GOT3 (cell line): ENCODE measurements around the gene SPOCK2.
"Not testable (repeated sequence)": the region's sequence is repeated elsewhere in the genome, so short reads cannot be mapped to it uniquely, and the experiment has no call there.

Experiments used
- DNase-seq: peaks from one replicate; lab custom pipeline; 2025; ENCODE audit warnings: mixed read lengths; lab: John Stamatoyannopoulos, UW

SPOCK2 gene, protein sequence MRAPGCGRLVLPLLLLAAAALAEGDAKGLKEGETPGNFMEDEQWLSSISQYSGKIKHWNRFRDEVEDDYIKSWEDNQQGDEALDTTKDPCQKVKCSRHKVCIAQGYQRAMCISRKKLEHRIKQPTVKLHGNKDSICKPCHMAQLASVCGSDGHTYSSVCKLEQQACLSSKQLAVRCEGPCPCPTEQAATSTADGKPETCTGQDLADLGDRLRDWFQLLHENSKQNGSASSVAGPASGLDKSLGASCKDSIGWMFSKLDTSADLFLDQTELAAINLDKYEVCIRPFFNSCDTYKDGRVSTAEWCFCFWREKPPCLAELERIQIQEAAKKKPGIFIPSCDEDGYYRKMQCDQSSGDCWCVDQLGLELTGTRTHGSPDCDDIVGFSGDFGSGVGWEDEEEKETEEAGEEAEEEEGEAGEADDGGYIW

DNA sequence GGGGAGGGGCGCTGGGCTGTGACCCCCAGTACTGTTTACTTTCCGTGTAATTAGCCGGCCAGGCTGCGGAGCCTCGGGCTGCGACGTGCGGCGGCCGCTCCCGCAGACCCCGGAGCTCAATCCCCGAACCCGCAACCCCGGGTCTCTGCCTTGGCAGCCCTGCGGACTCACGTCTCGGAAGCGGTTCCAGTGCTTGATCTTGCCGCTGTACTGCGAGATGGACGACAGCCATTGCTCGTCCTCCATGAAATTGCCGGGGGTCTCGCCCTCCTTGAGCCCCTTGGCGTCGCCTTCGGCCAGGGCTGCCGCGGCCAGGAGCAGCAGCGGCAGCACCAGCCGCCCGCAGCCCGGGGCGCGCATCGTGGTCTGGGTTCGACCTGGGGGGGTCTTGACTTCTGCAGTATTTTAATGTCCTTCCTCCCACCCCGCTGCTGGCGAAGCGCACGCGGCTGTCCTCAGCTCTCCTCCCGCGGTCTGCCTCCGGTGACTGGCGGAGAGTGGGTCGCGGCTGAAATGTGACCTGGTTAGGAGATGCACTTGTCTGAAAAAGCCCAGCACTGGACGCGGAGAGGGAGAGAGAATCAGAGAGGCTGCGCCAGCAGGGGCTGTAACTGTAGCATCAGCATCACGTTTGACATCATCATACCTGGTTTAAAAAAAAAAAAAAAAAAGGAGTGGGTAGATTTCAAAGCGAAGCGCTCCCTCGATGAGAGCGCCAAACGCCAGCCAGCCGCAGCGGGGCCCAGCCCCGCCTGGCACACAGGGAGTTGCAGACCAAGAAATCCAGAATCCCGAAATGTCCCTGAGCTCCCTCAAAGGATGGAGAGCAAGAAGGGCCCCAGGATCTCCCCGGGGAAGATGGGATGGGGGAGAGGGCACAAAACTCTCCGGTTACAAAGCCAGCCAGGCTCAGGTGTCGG, at the start of gene SPOCK2:
SPOCK2 (minus strand) TSS at position 583 of the 920 bp plus-strand sequence; CDS start at position 360, 223 bp downstream.
- DNase-seq = no peak

- no peak for DNase-seq
These were observed 49.2 kb upstream of the SPOCK2 start for GRCh38 chr10:72137583-72137982.

DNA sequence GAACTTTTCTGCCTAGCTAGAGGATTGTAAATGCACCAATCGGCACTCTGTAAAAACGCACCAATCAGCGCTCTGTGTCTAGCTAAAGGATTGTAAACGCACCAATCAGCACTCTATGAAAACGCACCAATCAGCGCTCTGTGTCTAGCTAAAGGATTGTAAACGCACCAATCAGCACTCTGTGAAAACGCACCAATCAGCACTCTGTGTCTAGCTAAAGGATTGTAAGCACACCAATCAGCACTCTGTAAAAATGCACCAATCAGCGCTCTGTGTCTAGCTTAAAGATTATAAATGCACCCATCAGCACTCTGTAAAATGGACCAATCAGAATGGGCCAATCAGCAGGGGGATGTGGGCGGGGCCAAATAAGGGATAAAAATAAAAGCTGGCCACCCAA, 47.9 kb upstream of the SPOCK2 start:
- not testable (repeated sequence) for DNase-seq

- no peak for DNase-seq
These were observed 46.7 kb upstream of the SPOCK2 start for GRCh38 chr10:72134785-72135767.

DNA sequence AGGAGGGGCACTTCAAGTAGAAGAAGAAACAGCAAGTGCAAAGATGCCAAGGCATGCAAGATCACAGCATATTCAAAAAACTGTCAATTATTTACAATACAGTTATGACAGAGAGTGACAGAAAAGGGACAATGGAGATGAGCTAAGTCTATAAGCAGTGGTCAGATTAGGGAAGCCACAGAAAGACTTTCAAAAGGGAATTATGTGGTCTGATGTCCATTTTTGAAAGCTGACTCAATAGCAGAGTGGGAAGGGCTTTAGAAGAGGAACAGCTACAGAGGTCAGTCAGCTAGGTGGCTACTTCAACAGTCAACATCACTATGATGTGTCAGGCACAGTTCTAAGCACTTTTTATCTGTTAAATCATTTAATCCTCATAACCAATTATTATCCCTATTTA, 45.2 kb upstream of the SPOCK2 start:
- DNase-seq = no peak

- no peak for DNase-seq
These were observed 44.5 kb upstream of the SPOCK2 start for GRCh38 chr10:72132854-72133253.

DNA sequence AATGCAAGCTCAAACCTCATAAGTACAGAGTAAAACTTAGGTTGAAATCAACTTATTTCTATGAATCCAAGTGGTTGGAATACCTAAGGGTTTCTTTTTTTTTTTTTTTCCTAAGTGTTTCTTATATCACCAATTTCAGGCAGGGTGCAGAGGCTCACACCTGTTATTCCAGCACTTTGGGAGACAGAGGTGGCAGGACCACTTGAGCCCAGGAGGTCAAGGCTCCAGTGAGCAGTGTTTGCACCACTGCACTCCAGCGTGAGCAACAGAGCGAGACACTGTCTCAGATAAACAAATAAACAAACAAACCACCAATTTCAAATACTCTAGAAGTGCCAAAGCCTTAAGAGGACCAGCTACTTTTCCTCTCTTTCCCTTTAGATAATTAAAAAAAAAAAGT, 39.2 kb upstream of the SPOCK2 start:
- no peak for DNase-seq

DNA sequence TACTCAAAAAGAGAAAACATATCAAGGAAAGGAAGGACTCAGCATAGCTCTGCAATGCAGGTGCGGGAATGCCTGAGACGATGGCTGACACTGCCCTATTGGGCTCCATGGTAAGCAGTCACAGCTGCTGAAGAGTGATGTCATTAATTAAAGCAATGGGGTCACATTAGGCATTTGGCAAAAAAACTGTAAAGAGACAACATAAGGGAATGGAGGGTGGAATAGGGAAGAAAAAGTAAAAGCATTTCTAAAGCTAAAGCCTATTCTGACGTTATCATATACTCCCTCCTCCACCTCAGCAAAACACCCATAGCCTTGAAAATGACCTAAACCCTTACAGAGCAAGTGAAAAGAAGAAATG, 38.5 kb upstream of the SPOCK2 start:
- no peak for DNase-seq

DNA sequence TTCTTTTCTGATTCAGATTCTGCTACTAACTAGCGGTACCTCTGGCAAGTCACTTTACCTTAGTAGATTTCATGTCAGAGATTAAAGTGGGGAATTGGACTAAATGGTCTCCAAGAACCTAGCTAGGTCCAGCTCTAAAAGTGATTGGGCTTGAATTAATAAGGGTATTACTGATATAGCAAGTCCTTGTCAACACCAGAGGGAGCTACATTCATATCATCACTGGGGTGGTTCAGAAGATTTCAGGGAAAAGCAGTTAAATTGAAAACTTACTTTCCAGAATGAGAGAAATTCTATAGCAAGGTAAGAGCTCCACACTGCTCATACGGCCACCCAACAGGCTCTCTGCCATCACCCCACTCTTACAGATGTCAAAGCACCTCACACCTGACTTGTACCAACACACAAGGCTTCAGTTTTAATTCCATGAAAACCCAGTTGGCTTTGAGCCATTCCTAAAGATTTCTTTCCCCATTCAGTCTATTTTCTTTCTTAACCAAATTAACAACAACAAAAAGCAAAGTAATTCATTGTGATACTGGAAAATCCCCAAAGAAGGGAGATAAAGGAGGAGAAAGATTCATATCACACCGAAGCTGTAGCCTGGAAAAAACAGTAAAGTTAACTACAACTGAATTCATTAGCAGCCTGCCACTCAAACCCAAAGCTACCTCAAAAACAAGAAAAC, 38.0 kb upstream of the SPOCK2 start:
- no peak for DNase-seq

GRCh38 chr10:72124989-72125388, 36.6 kb upstream of the SPOCK2 start:
- no peak for DNase-seq

GRCh38 chr10:72124381-72124780, 36.0 kb upstream of the SPOCK2 start:
- DNase-seq = no peak

DNA sequence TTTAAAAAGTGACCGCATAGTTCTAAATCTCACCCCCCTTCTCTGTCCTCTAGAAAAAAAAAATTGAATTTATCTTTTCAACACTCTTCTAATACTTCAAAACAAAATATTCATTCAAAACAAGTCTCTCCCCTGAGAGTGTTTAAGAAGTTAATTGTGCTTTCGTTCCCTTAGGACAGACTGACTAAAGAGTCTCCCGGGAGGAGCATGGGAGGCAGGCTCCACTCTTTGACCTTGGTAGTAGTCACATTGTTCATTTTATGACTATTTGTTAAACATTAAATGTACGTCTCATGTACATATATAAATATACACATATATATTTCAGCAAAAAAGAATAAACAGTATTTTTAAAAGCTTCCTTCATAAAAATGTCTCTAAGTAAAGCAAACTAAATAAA, 35.3 kb upstream of the SPOCK2 start:
- DNase-seq = no peak

- no peak for DNase-seq
These were observed 33.9 kb upstream of the SPOCK2 start for GRCh38 chr10:72122221-72122620.

GRCh38 chr10:72121389-72121788, 33.0 kb upstream of the SPOCK2 start:
- no peak for DNase-seq

DNA sequence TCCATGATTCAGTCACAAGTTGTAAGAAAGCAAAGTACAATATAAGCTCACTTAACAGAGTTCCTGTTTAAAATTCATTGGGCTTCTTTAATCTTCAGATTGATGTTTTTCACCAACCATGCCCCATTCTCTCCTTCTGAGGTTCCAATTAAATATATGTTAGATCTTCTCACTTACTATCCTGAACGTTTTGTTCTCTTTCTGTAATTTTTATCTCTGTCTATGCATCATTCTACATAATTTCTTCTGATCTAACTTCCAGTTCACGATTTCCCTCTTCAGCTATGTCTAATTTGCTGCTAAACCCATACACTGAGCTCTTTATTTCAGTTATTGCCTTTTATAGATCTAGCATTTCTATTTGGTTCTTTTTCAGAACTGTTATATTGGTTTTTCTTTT, 28.0 kb upstream of the SPOCK2 start:
- no peak for DNase-seq

DNA sequence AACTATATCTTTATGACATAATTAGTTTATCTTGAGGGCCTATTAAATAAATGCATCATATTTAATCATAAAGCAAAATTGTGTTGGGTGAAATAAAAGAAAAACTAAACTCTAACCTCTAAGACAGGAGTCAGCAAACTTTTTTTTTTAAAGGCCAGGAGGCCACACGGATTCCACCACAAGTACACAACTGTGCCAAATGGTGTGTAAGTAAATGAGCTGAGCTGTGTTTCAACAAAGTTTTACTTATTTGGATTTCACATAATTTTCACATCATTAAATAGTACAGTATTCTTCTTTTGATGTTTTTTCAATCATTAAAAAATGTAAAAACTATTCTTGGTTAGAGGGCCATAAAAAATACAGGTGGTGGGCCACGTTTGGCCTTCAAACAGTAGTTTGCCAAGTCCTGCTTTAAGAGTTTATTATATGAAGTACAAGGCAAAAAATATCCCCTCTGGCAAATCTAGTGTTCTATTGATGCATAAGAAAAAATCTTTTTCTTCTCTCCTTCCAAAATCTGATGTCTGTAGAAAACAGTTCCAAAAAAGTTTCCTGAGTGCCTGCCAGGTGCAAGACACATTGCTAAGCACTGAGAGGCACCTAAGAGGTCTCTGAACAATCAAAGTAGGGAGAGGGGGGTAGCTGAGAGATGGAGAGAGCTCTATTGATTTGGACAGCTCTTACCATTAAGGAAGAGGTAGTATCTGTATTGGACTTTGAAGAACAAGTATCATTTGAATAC, 26.5 kb upstream of the SPOCK2 start:
- DNase-seq = no peak

DNA sequence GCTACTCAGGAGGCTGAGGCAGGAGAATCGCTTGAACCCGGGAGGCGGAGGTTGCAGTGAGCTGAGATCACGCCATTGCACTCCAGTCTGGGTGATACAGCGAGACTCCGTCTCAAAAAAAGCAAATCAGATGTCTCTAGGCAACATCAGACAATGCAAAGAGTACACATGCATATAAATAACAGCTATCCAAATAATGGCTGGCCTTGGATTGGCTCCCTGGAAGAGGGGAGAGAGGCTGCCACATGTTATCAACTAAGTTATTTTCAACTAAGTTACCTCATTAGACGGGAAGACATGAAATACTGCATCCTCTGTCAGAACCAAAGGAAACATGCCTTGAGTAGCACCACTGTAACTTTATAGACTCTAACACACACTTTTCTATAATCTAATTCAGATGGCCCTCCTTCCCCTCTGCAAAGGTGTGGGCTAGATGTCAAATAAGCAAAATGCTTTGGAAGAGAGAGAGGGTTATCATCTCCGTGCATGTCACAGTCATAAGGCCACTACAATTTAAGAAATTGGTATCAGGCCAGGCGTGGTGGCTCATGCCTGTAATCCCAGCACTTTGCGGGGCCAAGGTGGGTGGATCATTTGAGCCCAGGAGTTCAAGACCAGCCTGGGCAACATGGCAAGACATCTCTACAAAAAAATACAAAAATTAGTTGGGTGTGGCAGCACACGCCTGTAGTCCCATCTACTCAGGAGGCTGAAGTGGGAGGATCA, 22.5 kb upstream of the SPOCK2 start:
- no peak for DNase-seq

- no peak for DNase-seq
These were observed 21.3 kb upstream of the SPOCK2 start for GRCh38 chr10:72109636-72110157.

GRCh38 chr10:72108830-72109635, 20.7 kb upstream of the SPOCK2 start:
- no peak for DNase-seq
